Muscle layer of duodenum (tissue), 2 donors: Measurements from ENCODE around the gene LRIT3.

Source experiments
- H3K27ac ChIP-seq: one replicate; pipeline ENCODE4 v1.7.0; 2013; ENCODE audit warnings: mild to moderate bottlenecking, low read length
- H3K27me3 ChIP-seq: one replicate; pipeline ENCODE4 v1.7.0; 2013; ENCODE audit warnings: low read depth, mild to moderate bottlenecking, control low read depth, low read length
- H3K36me3 ChIP-seq, 2 donors: one replicate each; pipeline ENCODE4 v1.7.0; 2013; ENCODE audit warnings: low read length in 2 of 2, control low read depth in 1 of 2, mild to moderate bottlenecking in 1 of 2; ENCODE audit not compliant: insufficient read depth in 2 of 2, control insufficient read depth in 1 of 2
- H3K4me1 ChIP-seq, 2 donors: one replicate each; pipeline ENCODE4 v1.7.0; 2013; ENCODE audit warnings: low read length in 2 of 2, mild to moderate bottlenecking in 2 of 2, control low read depth in 1 of 2, moderate library complexity in 1 of 2; ENCODE audit not compliant: insufficient read depth in 2 of 2, control insufficient read depth in 1 of 2
- H3K4me3 ChIP-seq, 2 donors: one replicate each; pipeline ENCODE4 v1.7.0; 2013; ENCODE audit warnings: low read length in 2 of 2, low read depth in 1 of 2, mild to moderate bottlenecking in 1 of 2
- H3K9me3 ChIP-seq, 2 donors: one replicate each; pipeline ENCODE4 v1.7.0; 2013; ENCODE audit warnings: low read length in 2 of 2, control low read depth in 1 of 2, mild to moderate bottlenecking in 1 of 2; ENCODE audit not compliant: control insufficient read depth in 1 of 2
- donor health status: healthy.

Gene LRIT3

GRCh38 chr4:109876634-109877265 lies 28.8 kb downstream of the LRIT3 start:
- no peaks in the 10 kb centered on the region for H3K4me1 ChIP-seq
- H3K4me3 ChIP-seq: no peak overlapping the region
- H3K27ac ChIP-seq: no peak overlapping the region
- H3K27me3 ChIP-seq: no peaks in the 10 kb centered on the region
- no peaks in the 10 kb centered on the region for H3K9me3 ChIP-seq
- no peaks in the 10 kb centered on the region for H3K36me3 ChIP-seq

GRCh38 chr4:109877400-109877799 lies 29.5 kb downstream of the LRIT3 start:
- Histone ChIP-seq H3K9me3 (no peaks in the 10 kb centered on the region), H3K4me3 (no peak overlapping the region)

GRCh38 chr4:109878355-109878754 lies 30.4 kb downstream of the LRIT3 start:
- Histone ChIP-seq H3K9me3 (no peaks in the 10 kb centered on the region), H3K27ac (no peak overlapping the region), H3K36me3 (no peaks in the 10 kb centered on the region), H3K27me3 (no peaks in the 10 kb centered on the region), H3K4me1 (no peaks in the 10 kb centered on the region), H3K4me3 (no peak overlapping the region)

More at GRCh38 chr4:109877400-109877799, 29.5 kb downstream of the LRIT3 start:
- Histone ChIP-seq H3K4me1 (no peaks in the 10 kb centered on the region), H3K27ac (no peak overlapping the region), H3K27me3 (no peaks in the 10 kb centered on the region), H3K36me3 (no peaks in the 10 kb centered on the region)

- H3K4me3 ChIP-seq: no peak overlapping the region
- H3K27ac ChIP-seq: no peak overlapping the region
- H3K27me3 ChIP-seq: no peaks in the 10 kb centered on the region
- no peaks in the 10 kb centered on the region for H3K4me1 ChIP-seq
- H3K36me3 ChIP-seq: no peaks in the 10 kb centered on the region
- no peaks in the 10 kb centered on the region for H3K9me3 ChIP-seq
Observed at GRCh38 chr4:109879081-109879480, 31.2 kb downstream of the LRIT3 start.

DNA sequence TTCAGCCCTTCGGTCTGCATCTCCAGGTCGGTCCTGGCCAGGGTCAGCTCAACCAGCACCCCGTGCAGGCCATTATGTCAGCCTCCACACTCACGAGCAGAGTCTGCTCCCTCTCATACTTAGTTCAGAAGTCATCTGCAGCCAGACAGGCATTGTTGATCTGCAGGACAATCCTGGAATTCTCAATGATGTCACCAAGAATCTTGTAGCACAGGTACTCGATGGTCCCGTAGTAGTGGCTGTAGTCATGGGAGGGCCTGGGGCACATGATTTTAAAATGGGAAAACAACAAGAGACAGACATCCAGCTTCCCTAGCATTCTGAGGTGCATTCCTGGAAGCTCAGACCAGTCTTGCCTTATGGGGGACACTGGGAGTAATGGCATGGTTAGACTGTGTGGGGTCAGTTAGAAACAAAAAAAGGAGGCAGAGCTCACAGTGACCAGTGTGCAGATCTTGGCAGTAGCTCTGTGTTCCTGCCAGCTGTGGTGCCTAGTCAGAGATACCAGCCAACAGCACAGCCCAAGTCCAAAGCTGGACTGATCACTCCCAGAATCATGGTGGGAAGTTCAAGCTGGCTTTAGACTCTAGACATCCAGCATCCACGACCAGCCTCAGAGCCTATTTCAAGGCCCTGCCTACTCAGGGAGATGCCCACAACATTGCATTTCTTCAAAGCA lies 31.9 kb downstream of the LRIT3 start:
- Histone ChIP-seq H3K27me3 (no peaks in the 10 kb centered on the region), H3K36me3 (no peaks in the 10 kb centered on the region), H3K4me3 (no peak overlapping the region), H3K4me1 (no peaks in the 10 kb centered on the region), H3K27ac (no peak overlapping the region), H3K9me3 (no peaks in the 10 kb centered on the region)

- no peak overlapping the region for H3K4me3 ChIP-seq
- H3K9me3 ChIP-seq: no peaks in the 10 kb centered on the region
- H3K27me3 ChIP-seq: no peaks in the 10 kb centered on the region
- H3K36me3 ChIP-seq: no peaks in the 10 kb centered on the region
- H3K4me1 ChIP-seq: no peaks in the 10 kb centered on the region
- H3K27ac ChIP-seq: no peak overlapping the region
Observed at GRCh38 chr4:109886303-109886702, 38.4 kb downstream of the LRIT3 start.

DNA sequence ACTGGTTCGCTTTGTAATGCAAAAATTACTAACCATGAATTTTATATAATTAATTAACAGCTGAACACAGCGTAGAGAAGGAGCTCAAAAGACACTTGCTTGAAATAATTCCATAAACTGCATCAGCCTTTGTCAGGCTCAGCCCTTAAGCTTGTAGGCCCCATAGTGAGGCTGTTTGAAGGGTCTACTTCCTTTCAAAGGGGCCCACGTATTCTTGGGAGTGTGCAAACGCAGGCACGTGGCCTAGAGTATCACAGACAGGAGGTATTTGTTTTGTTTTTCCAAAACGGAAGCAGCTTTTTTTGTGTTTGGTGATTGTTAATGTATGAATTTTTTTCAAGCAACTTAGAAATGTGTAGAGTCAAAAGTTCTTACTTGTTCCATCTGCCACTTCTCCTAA lies 39.2 kb downstream of the LRIT3 start:
- no peak overlapping the region for H3K27ac ChIP-seq
- no peaks in the 10 kb centered on the region for H3K4me1 ChIP-seq
- H3K4me3 ChIP-seq: no peak overlapping the region
- H3K9me3 ChIP-seq: no peaks in the 10 kb centered on the region
- no peaks in the 10 kb centered on the region for H3K36me3 ChIP-seq
- H3K27me3 ChIP-seq: no peaks in the 10 kb centered on the region

DNA sequence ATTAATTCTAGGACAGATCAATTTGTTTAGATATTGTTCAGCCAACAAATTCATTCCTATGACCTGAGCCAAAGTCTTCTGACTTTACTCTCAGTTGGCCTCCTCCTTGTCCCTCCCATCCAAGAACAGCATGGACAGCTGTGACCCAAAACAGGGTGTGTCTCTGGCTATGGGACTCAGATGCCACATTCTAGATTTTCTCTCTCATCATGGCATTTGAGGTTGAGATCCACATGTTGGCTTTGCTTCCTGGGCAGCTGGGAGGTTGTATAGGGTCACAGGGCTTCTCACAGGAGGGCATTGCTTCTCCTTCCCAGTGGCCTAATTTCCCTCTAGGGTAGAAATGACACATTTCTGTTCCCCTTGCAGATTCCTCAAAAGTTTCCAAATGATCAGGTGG lies 42.2 kb downstream of the LRIT3 start:
- H3K36me3 ChIP-seq: no peaks in the 10 kb centered on the region
- no peaks in the 10 kb centered on the region for H3K9me3 ChIP-seq
- no peak overlapping the region for H3K4me3 ChIP-seq
- no peaks in the 10 kb centered on the region for H3K4me1 ChIP-seq
- no peaks in the 10 kb centered on the region for H3K27me3 ChIP-seq
- no peak overlapping the region for H3K27ac ChIP-seq

- Histone ChIP-seq H3K27me3 (no peaks in the 10 kb centered on the region), H3K4me1 (no peaks in the 10 kb centered on the region), H3K9me3 (no peaks in the 10 kb centered on the region), H3K4me3 (no peak overlapping the region), H3K36me3 (no peaks in the 10 kb centered on the region), H3K27ac (no peak overlapping the region)
Observed at GRCh38 chr4:109902559-109903251, 54.8 kb downstream of the LRIT3 start.

GRCh38 chr4:109908731-109909130 lies 60.8 kb downstream of the LRIT3 start:
- H3K27ac ChIP-seq: no peak overlapping the region
- H3K27me3 ChIP-seq: no peaks in the 10 kb centered on the region
- peaks cover 0 to 13% of the 10 kb centered on the region in 2 donors for H3K4me1 ChIP-seq
- H3K36me3 ChIP-seq: no peaks in the 10 kb centered on the region
- H3K4me3 ChIP-seq: no peak overlapping the region
- H3K9me3 ChIP-seq: no peaks in the 10 kb centered on the region

DNA sequence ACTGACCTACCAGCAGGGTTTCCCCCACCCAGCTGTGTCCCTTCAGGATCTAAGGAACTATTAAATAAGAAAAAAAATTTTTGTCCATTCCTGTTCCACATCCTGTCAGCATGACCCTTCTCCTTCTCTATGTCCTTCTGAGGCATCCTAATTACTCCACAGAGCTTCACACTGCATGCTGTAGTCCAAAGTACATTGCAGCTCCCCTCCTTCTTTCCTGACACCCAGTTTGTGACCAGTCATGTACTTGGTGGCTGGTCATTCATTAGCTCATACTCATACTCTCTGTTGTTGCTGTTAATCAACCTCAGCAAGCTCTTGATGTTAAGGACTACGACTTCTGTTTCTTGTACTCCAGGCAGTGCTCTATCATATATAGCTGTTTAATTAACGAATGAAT lies 62.3 kb downstream of the LRIT3 start:
- no peak overlapping the region for H3K4me3 ChIP-seq
- no peaks in the 10 kb centered on the region for H3K36me3 ChIP-seq
- no peak overlapping the region for H3K27ac ChIP-seq
- no peaks in the 10 kb centered on the region for H3K9me3 ChIP-seq
- peaks cover 0 to 13% of the 10 kb centered on the region in 2 donors for H3K4me1 ChIP-seq
- no peaks in the 10 kb centered on the region for H3K27me3 ChIP-seq
